Measurements from ENCODE around the gene B4GALNT4.
A peak's percentile ranks its signal among the peaks of the same experiment; 100 is the strongest.
"Not testable (repeated sequence)": the region's sequence is repeated elsewhere in the genome, so short reads cannot be mapped to it uniquely, and the experiment has no call there.

B4GALNT4 gene

GRCh38 chr11:419248-420005 is 50.1 kb downstream of the B4GALNT4 start:
- no peak overlapping the region for H3K4me3 ChIP-seq (ENCODE audit: low read depth, low read length)
- no peaks in the 10 kb centered on the region for H3K9me3 ChIP-seq
- no peaks in the 10 kb centered on the region for H3K36me3 ChIP-seq
- peaks cover 34% of the 10 kb centered on the region for H3K27me3 ChIP-seq
- TF ChIP-seq CTCF (IDR thresholded peaks at IDR 0.05; ENCODE audit: low read depth, low read length): no peak
- H3K4me1 ChIP-seq: no peaks in the 10 kb centered on the region
- DNase-seq: no peak

- no peaks in the 10 kb centered on the region for H3K36me3 ChIP-seq
- H3K4me3 ChIP-seq (ENCODE audit: low read depth, low read length): no peak overlapping the region
- no peaks in the 10 kb centered on the region for H3K9me3 ChIP-seq
- H3K4me1 ChIP-seq: no peaks in the 10 kb centered on the region
- peaks cover 37% of the 10 kb centered on the region for H3K27me3 ChIP-seq
- DNase-seq: peak; percentile 2
- no peak for TF ChIP-seq CTCF (IDR thresholded peaks at IDR 0.05; ENCODE audit: low read depth, low read length)
These were observed 51.0 kb downstream of the B4GALNT4 start for GRCh38 chr11:420054-420910.

GRCh38 chr11:420911-421321 is 51.6 kb downstream of the B4GALNT4 start:
- peaks cover 33% of the 10 kb centered on the region for H3K27me3 ChIP-seq
- H3K4me1 ChIP-seq: no peaks in the 10 kb centered on the region
- H3K4me3 ChIP-seq (ENCODE audit: low read depth, low read length): no peak overlapping the region
- H3K9me3 ChIP-seq: no peaks in the 10 kb centered on the region
- no peak for TF ChIP-seq CTCF (IDR thresholded peaks at IDR 0.05; ENCODE audit: low read depth, low read length)
- DNase-seq: no peak
- no peaks in the 10 kb centered on the region for H3K36me3 ChIP-seq

- DNase-seq: no peak
- H3K4me1 ChIP-seq: no peaks in the 10 kb centered on the region
- no peak overlapping the region for H3K4me3 ChIP-seq (ENCODE audit: low read depth, low read length)
- H3K9me3 ChIP-seq: no peaks in the 10 kb centered on the region
- H3K36me3 ChIP-seq: no peaks in the 10 kb centered on the region
- no peak for TF ChIP-seq CTCF (IDR thresholded peaks at IDR 0.05; ENCODE audit: low read depth, low read length)
- peaks cover 19% of the 10 kb centered on the region for H3K27me3 ChIP-seq
These were observed 53.0 kb downstream of the B4GALNT4 start for GRCh38 chr11:422249-422656.

- Histone ChIP-seq H3K4me3 (ENCODE audit: low read depth, low read length) (no peak overlapping the region), H3K27me3 (peaks cover 7% of the 10 kb centered on the region; the same call in 1 of the 2 replicates), H3K4me1 (no peaks in the 10 kb centered on the region), H3K36me3 (no peaks in the 10 kb centered on the region), H3K9me3 (no peaks in the 10 kb centered on the region)
- no peak for TF ChIP-seq CTCF (IDR thresholded peaks at IDR 0.05; ENCODE audit: low read depth, low read length)
- no peak for DNase-seq
These were observed 54.9 kb downstream of the B4GALNT4 start for GRCh38 chr11:424232-424631.

GRCh38 chr11:424766-425165 is 55.5 kb downstream of the B4GALNT4 start:
- DNase-seq; H3K36me3 ChIP-seq; H3K4me3 ChIP-seq (ENCODE audit: low read depth, low read length); H3K27me3 ChIP-seq; H3K9me3 ChIP-seq; H3K4me1 ChIP-seq: not testable (repeated sequence)

Measured in BE2C (cell line).